Coronary artery (tissue), 2 donors: ENCODE measurements around the gene TEAD1.
"Not testable (repeated sequence)": the region's sequence is repeated elsewhere in the genome, so short reads cannot be mapped to it uniquely, and the experiment has no call there.

Experiments used
- DNase-seq: peaks from one replicate; pipeline ENCODE4 v3.0.0-alpha.2; 2017; ENCODE audit warnings: low spot score
- H3K27ac ChIP-seq, 2 donors: fragments of 200-600 bp; sonication (generic); one replicate each; pipeline ENCODE4 v1.5.1; 2016 to 2019
- H3K4me3 ChIP-seq: fragments of 200-600 bp; sonication (generic); 2 replicates; pipeline ENCODE4 v1.5.1; 2016; ENCODE audit warnings: mild to moderate bottlenecking, moderate library complexity
- CTCF ChIP-seq: fragments of 200-600 bp; sonication (generic); IDR thresholded peaks from one replicate; pipeline ENCODE4 v1.5.1; 2019; ENCODE audit warnings: antibody characterized with exemption

Gene TEAD1

GRCh38 chr11:12871241-12871640 lies 197.0 kb downstream of the TEAD1 start:
- H3K4me3 ChIP-seq = no peak overlapping the region
- DNase-seq = no peak
- no peak overlapping the region for H3K27ac ChIP-seq
- TF ChIP-seq CTCF = no peak

GRCh38 chr11:12871788-12872321 lies 197.6 kb downstream of the TEAD1 start:
- Histone ChIP-seq H3K27ac (no peak overlapping the region), H3K4me3 (no peak overlapping the region)
- DNase-seq = no peak
- no peak for TF ChIP-seq CTCF

- H3K27ac ChIP-seq = no peak overlapping the region
Measured at GRCh38 chr11:12876340-12876739, 202.1 kb downstream of the TEAD1 start.

GRCh38 chr11:12876988-12877387 lies 202.8 kb downstream of the TEAD1 start:
- no peak overlapping the region for H3K4me3 ChIP-seq
- TF ChIP-seq CTCF = no peak
- H3K27ac ChIP-seq = no peak overlapping the region
- no peak for DNase-seq

More at GRCh38 chr11:12876340-12876739, 202.1 kb downstream of the TEAD1 start:
- DNase-seq = no peak
- TF ChIP-seq CTCF = no peak
- H3K4me3 ChIP-seq = no peak overlapping the region

- not testable (repeated sequence) for H3K27ac ChIP-seq, H3K4me3 ChIP-seq, DNase-seq
Measured at GRCh38 chr11:12877508-12877907, 203.3 kb downstream of the TEAD1 start.

- H3K4me3 ChIP-seq = no peak overlapping the region
- H3K27ac ChIP-seq = no peak overlapping the region
- TF ChIP-seq CTCF = no peak
- DNase-seq = no peak
Measured at GRCh38 chr11:12880327-12880726, 206.1 kb downstream of the TEAD1 start.

- no peak for TF ChIP-seq CTCF
- H3K4me3 ChIP-seq = no peak overlapping the region
- no peak overlapping the region for H3K27ac ChIP-seq
- DNase-seq = no peak
Measured at GRCh38 chr11:12882670-12883069, 208.4 kb downstream of the TEAD1 start.
